ENCODE measurements around the gene ZNF283.

- TF ChIP-seq POLR2AphosphoS5 (IDR thresholded peaks at IDR 0.05; ENCODE audit: borderline replicate concordance, low read depth, low read length), result no peak
- no peak for TF ChIP-seq EZH2 (IDR thresholded peaks at IDR 0.05)
- TF ChIP-seq FOXP2 (optimal IDR thresholded peaks at IDR 0.05; ENCODE audit: control extremely low read depth, extremely low read length, insufficient read depth), result no peak
Observed at GRCh38 chr19:43847246-43847645, 20.1 kb downstream of the ZNF283 start.

Data from SK-N-MC (cell line).